Measurements from ENCODE around the gene ZNF816. TPM values are rescaled to one million over a fixed set of nuclear protein-coding genes. Genes with fewer than 3 reads are reported as not detected.
A peak's percentile ranks its signal among the peaks of the same experiment; 100 is the strongest.

ZNF816 gene
- total and polyA plus RNA-seq, 8 donors = 3.2 to 12.1 (median 4.7) TPM

- FAIRE-seq (no peak), ATAC-seq (no peak), DNase-seq (no peak)
- Histone ChIP-seq H3K4me3 (no peak overlapping the region), H3K27ac (no peak overlapping the region), H3K27me3 (no peaks in the 10 kb centered on the region), H3K9me3 (peaks cover 0 to 2% (median 0%) of the 10 kb centered on the region in 4 donors), H3K4me1 (peaks cover 0 to 4% (median 0%) of the 10 kb centered on the region in 3 donors), H3K36me3 (peaks cover 7 to 32% (median 28%) of the 10 kb centered on the region in 3 donors)
- WGBS, 2 donors = 97 to 98% methylated on average over 10 of the region's 10 CpGs
- intact Hi-C loops (cut with DNase I) = no loop called here
- TF ChIP-seq CTCF (IDR thresholded peaks at IDR 0.05) = no peak
Observed at GRCh38 chr19:52956917-52957316, 5.8 kb downstream of the ZNF816 start.

DNA sequence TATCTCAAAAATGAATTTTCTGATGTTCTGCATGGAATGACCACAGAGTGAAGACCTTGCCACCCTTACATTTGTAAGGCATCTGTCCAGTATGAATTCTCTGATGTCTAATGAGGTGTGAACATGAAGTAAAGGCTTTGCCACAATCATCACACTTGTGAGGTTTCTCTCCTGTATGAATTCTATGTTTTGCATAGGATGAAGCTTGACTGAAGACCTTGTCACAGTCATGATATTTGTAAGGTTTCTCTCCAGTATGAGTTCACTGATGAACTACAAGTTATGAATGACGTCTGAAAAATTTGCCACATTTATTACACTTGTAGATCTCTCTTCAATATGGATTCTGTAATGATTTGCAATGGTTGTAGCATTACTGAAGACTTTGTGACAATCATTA lies 13.3 kb downstream of the ZNF816 start:
- H3K36me3 ChIP-seq = peaks cover 16 to 34% (median 29%) of the 10 kb centered on the region in 3 donors

DNA sequence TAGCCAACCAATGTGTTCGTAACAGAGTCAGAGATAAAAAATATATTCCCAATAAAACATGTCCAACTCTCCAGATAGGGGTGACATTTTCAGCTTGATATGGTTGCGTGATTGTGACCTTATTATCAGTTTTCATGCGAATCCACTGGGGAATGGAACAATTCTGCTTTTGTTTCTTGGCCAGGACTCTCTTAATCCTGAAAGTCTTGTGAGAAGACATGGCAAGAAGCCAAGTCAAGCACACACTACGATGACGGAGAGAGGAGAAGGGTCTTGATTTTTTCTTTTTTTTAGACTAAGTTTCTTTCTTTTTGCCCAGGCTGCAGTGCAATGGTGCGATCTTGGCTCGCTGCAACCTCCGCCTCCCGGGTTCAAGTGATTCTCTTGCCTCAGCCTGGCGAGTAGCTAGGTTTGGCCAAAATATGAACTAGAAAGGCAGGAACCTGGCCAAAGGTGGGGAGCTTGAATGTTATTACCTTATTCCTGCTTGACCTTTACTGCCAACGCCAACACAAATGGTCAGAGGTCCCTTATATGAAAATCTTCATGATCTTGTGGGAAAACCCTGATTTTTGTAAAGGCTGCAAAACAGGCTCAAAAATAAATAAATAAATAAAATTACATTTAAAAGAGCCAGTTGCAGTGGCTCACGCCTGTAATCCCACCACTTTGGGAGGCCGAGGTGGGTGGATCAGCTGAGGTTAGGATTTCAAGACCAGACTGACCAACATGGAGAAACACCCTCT lies 14.5 kb downstream of the ZNF816 start:
- DNase-seq (no peak), ATAC-seq (no peak), FAIRE-seq (no peak)
- intact Hi-C loops (cut with DNase I) = no loop called here
- peaks cover 0 to 24% (median under 1%) of the 10 kb centered on the region in 4 donors for H3K9me3 ChIP-seq
- 96% methylated on average over 13 of the region's 13 CpGs for WGBS, 2 donors
- no peak overlapping the region for H3K4me3 ChIP-seq
- H3K4me1 ChIP-seq = peaks cover 0 to 4% (median 0%) of the 10 kb centered on the region in 3 donors
- peaks cover 16 to 28% (median 25%) of the 10 kb centered on the region in 3 donors for H3K36me3 ChIP-seq
- H3K27ac ChIP-seq = no peak overlapping the region
- H3K27me3 ChIP-seq = no peaks in the 10 kb centered on the region
- no peak for TF ChIP-seq CTCF (IDR thresholded peaks at IDR 0.05)

More for the DNA sequence above, 13.3 kb downstream of the ZNF816 start:
- DNase-seq = no peak
- H3K4me3 ChIP-seq = no peak overlapping the region
- H3K4me1 ChIP-seq = peaks cover 0 to 2% (median 0%) of the 10 kb centered on the region in 3 donors
- WGBS, 2 donors = 93 to 98% methylated on average over 1 of the region's 1 CpG
- FAIRE-seq = no peak
- ATAC-seq = no peak
- no peak overlapping the region for H3K27ac ChIP-seq
- intact Hi-C loops (cut with DNase I) = no loop called here
- H3K9me3 ChIP-seq = peaks cover 0 to 24% (median under 1%) of the 10 kb centered on the region in 4 donors
- TF ChIP-seq CTCF (IDR thresholded peaks at IDR 0.05) = no peak
- no peaks in the 10 kb centered on the region for H3K27me3 ChIP-seq

GRCh38 chr19:52946322-52947310 lies 16.1 kb downstream of the ZNF816 start:
- 42 to 44% methylated on average over 38 to 39 of the region's 39 CpGs for WGBS, 2 donors
- Histone ChIP-seq H3K36me3 (peaks cover 6 to 14% (median 12%) of the 10 kb centered on the region in 3 donors), H3K27me3 (no peaks in the 10 kb centered on the region), H3K4me3 (peak overlapping the region in 1 of 4 donors; percentile 29), H3K9me3 (peaks cover 0 to 24% (median 0%) of the 10 kb centered on the region in 4 donors), H3K4me1 (peaks cover 0 to 4% (median 0%) of the 10 kb centered on the region in 3 donors), H3K27ac (peak overlapping the region in 3 of 4 donors; percentile 16 to 71 (median 48))
- TF ChIP-seq CTCF (IDR thresholded peaks at IDR 0.05) = no peak
- ATAC-seq (peak; percentile 7 to 71 (median 40)), DNase-seq (peak in 5 of 6 donors; percentile 36 to 92 (median 81)), FAIRE-seq (no peak)
- intact Hi-C loops (cut with DNase I) = no loop called here
